HL-60 (cell line): ENCODE measurements around the gene NMS.

Experiments used
- DNase-seq, 2 experiments: peaks; one replicate each; pipeline ENCODE4 v3.0.0-alpha.2; 2010 to 2020; ENCODE audit warnings: low read depth in 1 of 2, low spot score in 1 of 2
- H3K27ac ChIP-seq: fragments of 250-450 bp; sonication (Bioruptor Pico); replicated peaks from 2 replicates; pipeline ENCODE4 v1.5.1; 2020; ENCODE audit warnings: mild to moderate bottlenecking, moderate library complexity
- H3K27me3 ChIP-seq: fragments of 250-450 bp; sonication (Bioruptor Pico); 2 replicates; pipeline ENCODE4 v1.5.1; 2021; ENCODE audit warnings: mild to moderate bottlenecking, moderate library complexity; ENCODE audit not compliant: insufficient read depth, poor library complexity, severe bottlenecking
- H3K4me3 ChIP-seq: replicated peaks from 2 replicates; pipeline ENCODE4 v1.5.1; 2011; ENCODE audit warnings: mild to moderate bottlenecking, control low read depth, low read length; ENCODE audit not compliant: insufficient read depth
- GABPA ChIP-seq: IDR thresholded peaks from 2 replicates; pipeline ENCODE4 v1.6.1; 2012; ENCODE audit warnings: low read depth
- POLR2AphosphoS5 ChIP-seq: IDR thresholded peaks from 2 replicates; pipeline ENCODE4 v1.6.1; 2012; ENCODE audit warnings: low read depth
- SPI1 ChIP-seq: IDR thresholded peaks from 2 replicates; pipeline ENCODE4 v1.6.1; 2012; ENCODE audit warnings: low read depth, mild to moderate bottlenecking, borderline replicate concordance
- TF ChIP-seq, protein P1 (sequence below): IDR thresholded peaks from 2 replicates; pipeline ENCODE4 v1.6.1; 2012; ENCODE audit warnings: low read depth; ENCODE audit not compliant: insufficient replicate concordance
- TF ChIP-seq, protein P2 (sequence below): IDR thresholded peaks from one replicate; pipeline ENCODE4 v1.5.1; 2011; ENCODE audit warnings: low read length, control low read depth, inconsistent platforms; ENCODE audit not compliant: insufficient read depth

The NMS gene

DNA sequence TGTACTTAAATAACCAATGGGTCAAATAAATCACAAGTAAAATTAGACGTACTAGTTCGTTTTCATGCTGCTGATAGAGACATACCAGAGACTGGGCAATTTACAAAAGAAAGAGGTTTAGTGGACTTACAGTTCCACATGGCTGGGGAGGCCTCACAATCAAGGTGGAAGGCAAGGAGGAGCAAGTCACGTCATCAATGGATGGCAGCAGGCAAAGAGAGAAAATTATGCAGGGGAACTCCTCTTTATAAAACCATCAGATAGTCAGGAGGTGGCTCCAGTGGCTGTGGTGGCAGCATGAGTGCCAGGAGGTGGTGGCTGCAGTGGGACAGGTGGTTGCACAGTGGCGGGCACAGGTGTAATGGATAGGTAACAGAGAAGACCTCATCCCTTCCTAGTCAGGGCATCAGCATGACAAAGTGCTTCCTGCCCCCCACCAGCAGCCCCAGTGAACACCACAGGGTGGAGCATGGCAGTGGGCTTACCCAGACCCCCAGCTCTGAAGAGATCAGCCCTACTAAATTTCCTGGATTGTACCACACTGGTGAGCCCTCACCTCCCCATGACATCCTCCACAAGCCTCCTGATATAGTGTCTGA, 45.9 kb upstream of the NMS start:
- Histone ChIP-seq H3K27ac (no peak overlapping the region), H3K27me3 (no peaks in the 10 kb centered on the region), H3K4me3 (no peak overlapping the region)
- TF ChIP-seq, protein P1, sequence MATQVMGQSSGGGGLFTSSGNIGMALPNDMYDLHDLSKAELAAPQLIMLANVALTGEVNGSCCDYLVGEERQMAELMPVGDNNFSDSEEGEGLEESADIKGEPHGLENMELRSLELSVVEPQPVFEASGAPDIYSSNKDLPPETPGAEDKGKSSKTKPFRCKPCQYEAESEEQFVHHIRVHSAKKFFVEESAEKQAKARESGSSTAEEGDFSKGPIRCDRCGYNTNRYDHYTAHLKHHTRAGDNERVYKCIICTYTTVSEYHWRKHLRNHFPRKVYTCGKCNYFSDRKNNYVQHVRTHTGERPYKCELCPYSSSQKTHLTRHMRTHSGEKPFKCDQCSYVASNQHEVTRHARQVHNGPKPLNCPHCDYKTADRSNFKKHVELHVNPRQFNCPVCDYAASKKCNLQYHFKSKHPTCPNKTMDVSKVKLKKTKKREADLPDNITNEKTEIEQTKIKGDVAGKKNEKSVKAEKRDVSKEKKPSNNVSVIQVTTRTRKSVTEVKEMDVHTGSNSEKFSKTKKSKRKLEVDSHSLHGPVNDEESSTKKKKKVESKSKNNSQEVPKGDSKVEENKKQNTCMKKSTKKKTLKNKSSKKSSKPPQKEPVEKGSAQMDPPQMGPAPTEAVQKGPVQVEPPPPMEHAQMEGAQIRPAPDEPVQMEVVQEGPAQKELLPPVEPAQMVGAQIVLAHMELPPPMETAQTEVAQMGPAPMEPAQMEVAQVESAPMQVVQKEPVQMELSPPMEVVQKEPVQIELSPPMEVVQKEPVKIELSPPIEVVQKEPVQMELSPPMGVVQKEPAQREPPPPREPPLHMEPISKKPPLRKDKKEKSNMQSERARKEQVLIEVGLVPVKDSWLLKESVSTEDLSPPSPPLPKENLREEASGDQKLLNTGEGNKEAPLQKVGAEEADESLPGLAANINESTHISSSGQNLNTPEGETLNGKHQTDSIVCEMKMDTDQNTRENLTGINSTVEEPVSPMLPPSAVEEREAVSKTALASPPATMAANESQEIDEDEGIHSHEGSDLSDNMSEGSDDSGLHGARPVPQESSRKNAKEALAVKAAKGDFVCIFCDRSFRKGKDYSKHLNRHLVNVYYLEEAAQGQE = no peak
- TF ChIP-seq GABPA = no peak
- no peak for TF ChIP-seq POLR2AphosphoS5
- no peak for TF ChIP-seq SPI1
- TF ChIP-seq, protein P2, sequence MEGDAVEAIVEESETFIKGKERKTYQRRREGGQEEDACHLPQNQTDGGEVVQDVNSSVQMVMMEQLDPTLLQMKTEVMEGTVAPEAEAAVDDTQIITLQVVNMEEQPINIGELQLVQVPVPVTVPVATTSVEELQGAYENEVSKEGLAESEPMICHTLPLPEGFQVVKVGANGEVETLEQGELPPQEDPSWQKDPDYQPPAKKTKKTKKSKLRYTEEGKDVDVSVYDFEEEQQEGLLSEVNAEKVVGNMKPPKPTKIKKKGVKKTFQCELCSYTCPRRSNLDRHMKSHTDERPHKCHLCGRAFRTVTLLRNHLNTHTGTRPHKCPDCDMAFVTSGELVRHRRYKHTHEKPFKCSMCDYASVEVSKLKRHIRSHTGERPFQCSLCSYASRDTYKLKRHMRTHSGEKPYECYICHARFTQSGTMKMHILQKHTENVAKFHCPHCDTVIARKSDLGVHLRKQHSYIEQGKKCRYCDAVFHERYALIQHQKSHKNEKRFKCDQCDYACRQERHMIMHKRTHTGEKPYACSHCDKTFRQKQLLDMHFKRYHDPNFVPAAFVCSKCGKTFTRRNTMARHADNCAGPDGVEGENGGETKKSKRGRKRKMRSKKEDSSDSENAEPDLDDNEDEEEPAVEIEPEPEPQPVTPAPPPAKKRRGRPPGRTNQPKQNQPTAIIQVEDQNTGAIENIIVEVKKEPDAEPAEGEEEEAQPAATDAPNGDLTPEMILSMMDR = no peak
- no peak for DNase-seq

DNA sequence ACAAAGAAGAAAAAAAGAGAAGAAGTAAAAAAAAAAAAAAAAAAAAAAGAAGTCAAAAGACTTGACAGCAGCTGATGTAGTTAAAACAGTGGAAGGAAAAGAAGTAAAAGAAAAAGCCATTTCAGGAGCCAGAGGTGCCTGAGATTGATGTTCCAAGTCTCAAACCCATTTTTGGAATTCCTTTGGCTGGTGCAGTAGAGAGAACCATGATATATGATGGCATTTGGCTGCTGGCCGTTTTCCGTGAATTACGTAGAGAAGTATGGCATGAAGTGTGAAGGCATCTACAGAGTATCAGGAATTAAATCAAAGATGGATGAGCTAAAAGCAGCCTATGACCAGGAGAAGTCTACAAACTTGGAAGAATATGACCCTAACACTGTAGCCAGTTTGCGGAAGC, 45.2 kb upstream of the NMS start:
- no peak for TF ChIP-seq GABPA
- TF ChIP-seq SPI1 = no peak
- TF ChIP-seq, protein P1 = no peak
- no peak for TF ChIP-seq POLR2AphosphoS5
- TF ChIP-seq, protein P2 = no peak
- H3K27me3 ChIP-seq = no peaks in the 10 kb centered on the region
- no peak overlapping the region for H3K27ac ChIP-seq
- DNase-seq = no peak
- no peak overlapping the region for H3K4me3 ChIP-seq

GRCh38 chr2:100425573-100426383, 44.5 kb upstream of the NMS start:
- no peak overlapping the region for H3K4me3 ChIP-seq
- peak in 1 of 2 experiments; percentile 31 for DNase-seq
- H3K27ac ChIP-seq = no peak overlapping the region
- H3K27me3 ChIP-seq = no peaks in the 10 kb centered on the region
- TF ChIP-seq GABPA (no peak), SPI1 (no peak), POLR2AphosphoS5 (no peak)
- TF ChIP-seq, protein P2 = no peak
- TF ChIP-seq, protein P1 = no peak
